Prostate gland (tissue), 2 donors: Measurements from ENCODE around the gene LDHD.

Experiments used
- CTCF ChIP-seq, 4 experiments: fragments of 200-600 bp in 2 of 4; fragments of 450-650 bp in 2 of 4; sonication (generic) in 2 of 4; IDR thresholded peaks; 1 replicate in 3 of 4; 2 replicates in 1 of 4; pipeline ENCODE4 v1.5.1; 2016 to 2019; ENCODE audit warnings: antibody characterized with exemption in 4 of 4, mild to moderate bottlenecking in 2 of 4, moderate library complexity in 2 of 4
- POLR2A ChIP-seq: fragments of 450-650 bp; IDR thresholded peaks from one replicate; pipeline ENCODE4 v1.6.1; 2016; ENCODE audit warnings: antibody characterized with exemption, mild to moderate bottlenecking
- POLR2AphosphoS5 ChIP-seq: sonication (generic); formaldehyde crosslinking; IDR thresholded peaks from one replicate; pipeline ENCODE4 v1.6.1; 2017; ENCODE audit warnings: antibody characterized with exemption

GRCh38 chr16:75116081-75116910, at the start of gene LDHD:
- TF ChIP-seq POLR2AphosphoS5: peak; percentile 81
- TF ChIP-seq CTCF (IDR thresholded peaks at IDR 0.05): no peak
- peak; percentile 23 for TF ChIP-seq POLR2A
